ENCODE results near the gene SPDYE4.

SPDYE4 gene

DNA sequence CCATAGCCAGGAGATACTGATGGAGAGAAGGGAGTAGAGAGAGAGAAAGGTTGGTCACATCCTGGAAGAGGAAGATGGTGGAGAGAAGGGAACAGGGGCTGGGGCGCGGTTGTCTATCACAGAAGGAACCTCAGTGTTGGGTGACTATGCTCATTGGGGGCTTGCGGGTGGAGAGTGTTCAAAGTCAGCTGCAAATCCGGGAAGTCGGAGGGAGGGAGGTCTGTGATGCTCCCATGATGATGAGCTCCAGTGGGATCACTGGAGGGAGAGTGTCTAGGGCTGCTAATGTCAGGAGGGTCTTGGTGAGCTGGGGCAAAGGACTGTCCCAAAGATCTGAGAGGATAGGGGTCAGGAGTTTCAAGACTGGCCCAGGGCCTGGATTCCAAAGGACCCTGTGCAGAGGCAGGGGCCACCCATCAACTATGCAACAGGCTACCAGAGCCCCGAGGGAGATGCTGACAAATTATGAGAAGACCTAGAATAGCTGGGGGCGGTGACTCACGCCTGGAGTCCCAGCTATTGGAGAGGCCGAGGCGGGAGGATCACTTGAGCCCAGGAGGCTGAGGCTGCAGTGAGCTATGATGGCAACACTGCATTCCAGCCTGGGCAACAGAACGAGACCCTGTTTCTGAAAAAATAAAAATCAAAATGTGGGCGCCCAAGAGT lies 2.6 kb downstream of the SPDYE4 start:
- DNase-seq (ENCODE audit: low read depth in 1 of 2, low spot score in 1 of 2) = no peak
- H3K27me3 ChIP-seq (ENCODE audit: insufficient read depth, poor library complexity, severe bottlenecking) = no peaks in the 10 kb centered on the region
- no peak overlapping the region for H3K4me3 ChIP-seq (replicated peaks; ENCODE audit: insufficient read depth, low read length)
- no peak overlapping the region for H3K27ac ChIP-seq (replicated peaks)
- TF ChIP-seq, protein P1, sequence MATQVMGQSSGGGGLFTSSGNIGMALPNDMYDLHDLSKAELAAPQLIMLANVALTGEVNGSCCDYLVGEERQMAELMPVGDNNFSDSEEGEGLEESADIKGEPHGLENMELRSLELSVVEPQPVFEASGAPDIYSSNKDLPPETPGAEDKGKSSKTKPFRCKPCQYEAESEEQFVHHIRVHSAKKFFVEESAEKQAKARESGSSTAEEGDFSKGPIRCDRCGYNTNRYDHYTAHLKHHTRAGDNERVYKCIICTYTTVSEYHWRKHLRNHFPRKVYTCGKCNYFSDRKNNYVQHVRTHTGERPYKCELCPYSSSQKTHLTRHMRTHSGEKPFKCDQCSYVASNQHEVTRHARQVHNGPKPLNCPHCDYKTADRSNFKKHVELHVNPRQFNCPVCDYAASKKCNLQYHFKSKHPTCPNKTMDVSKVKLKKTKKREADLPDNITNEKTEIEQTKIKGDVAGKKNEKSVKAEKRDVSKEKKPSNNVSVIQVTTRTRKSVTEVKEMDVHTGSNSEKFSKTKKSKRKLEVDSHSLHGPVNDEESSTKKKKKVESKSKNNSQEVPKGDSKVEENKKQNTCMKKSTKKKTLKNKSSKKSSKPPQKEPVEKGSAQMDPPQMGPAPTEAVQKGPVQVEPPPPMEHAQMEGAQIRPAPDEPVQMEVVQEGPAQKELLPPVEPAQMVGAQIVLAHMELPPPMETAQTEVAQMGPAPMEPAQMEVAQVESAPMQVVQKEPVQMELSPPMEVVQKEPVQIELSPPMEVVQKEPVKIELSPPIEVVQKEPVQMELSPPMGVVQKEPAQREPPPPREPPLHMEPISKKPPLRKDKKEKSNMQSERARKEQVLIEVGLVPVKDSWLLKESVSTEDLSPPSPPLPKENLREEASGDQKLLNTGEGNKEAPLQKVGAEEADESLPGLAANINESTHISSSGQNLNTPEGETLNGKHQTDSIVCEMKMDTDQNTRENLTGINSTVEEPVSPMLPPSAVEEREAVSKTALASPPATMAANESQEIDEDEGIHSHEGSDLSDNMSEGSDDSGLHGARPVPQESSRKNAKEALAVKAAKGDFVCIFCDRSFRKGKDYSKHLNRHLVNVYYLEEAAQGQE (IDR thresholded peaks at IDR 0.05; ENCODE audit: insufficient replicate concordance, low read depth) = no peak
- TF ChIP-seq, protein P2, sequence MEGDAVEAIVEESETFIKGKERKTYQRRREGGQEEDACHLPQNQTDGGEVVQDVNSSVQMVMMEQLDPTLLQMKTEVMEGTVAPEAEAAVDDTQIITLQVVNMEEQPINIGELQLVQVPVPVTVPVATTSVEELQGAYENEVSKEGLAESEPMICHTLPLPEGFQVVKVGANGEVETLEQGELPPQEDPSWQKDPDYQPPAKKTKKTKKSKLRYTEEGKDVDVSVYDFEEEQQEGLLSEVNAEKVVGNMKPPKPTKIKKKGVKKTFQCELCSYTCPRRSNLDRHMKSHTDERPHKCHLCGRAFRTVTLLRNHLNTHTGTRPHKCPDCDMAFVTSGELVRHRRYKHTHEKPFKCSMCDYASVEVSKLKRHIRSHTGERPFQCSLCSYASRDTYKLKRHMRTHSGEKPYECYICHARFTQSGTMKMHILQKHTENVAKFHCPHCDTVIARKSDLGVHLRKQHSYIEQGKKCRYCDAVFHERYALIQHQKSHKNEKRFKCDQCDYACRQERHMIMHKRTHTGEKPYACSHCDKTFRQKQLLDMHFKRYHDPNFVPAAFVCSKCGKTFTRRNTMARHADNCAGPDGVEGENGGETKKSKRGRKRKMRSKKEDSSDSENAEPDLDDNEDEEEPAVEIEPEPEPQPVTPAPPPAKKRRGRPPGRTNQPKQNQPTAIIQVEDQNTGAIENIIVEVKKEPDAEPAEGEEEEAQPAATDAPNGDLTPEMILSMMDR (IDR thresholded peaks at IDR 0.05; ENCODE audit: insufficient read depth, low read length) = no peak
- TF ChIP-seq POLR2AphosphoS5 (IDR thresholded peaks at IDR 0.05; ENCODE audit: low read depth) (no peak), SPI1 (IDR thresholded peaks at IDR 0.05; ENCODE audit: borderline replicate concordance, low read depth) (no peak), GABPA (IDR thresholded peaks at IDR 0.05; ENCODE audit: low read depth) (no peak)

DNA sequence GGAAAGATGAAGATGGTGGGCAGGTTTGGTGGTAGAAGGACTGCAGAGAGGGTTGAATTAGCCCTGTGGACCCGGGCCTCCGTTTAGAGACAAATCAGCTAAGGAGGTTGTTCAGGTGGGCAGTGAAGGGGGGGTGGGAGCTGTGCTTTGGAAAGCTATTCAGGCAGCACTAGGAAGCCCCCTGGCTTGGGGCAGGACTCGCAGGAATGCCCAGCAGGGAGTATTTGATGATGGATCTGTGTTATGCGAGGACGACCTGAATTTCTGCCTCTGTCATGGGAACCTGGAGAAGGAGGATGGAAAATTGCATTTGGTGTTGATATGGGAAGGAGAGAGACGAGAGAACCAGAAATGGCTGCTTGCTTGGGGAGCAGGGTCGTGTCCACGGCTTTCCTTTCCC lies 3.5 kb downstream of the SPDYE4 start:
- DNase-seq (ENCODE audit: low read depth in 1 of 2, low spot score in 1 of 2) = no peak
- Histone ChIP-seq H3K4me3 (replicated peaks; ENCODE audit: insufficient read depth, low read length) (no peak overlapping the region), H3K27ac (replicated peaks) (no peak overlapping the region), H3K27me3 (ENCODE audit: insufficient read depth, poor library complexity, severe bottlenecking) (no peaks in the 10 kb centered on the region)
- TF ChIP-seq POLR2AphosphoS5 (IDR thresholded peaks at IDR 0.05; ENCODE audit: low read depth) (no peak), SPI1 (IDR thresholded peaks at IDR 0.05; ENCODE audit: borderline replicate concordance, low read depth) (no peak), GABPA (IDR thresholded peaks at IDR 0.05; ENCODE audit: low read depth) (no peak)
- TF ChIP-seq, protein P1 (IDR thresholded peaks at IDR 0.05; ENCODE audit: insufficient replicate concordance, low read depth) = no peak
- TF ChIP-seq, protein P2 (IDR thresholded peaks at IDR 0.05; ENCODE audit: insufficient read depth, low read length) = no peak

DNA sequence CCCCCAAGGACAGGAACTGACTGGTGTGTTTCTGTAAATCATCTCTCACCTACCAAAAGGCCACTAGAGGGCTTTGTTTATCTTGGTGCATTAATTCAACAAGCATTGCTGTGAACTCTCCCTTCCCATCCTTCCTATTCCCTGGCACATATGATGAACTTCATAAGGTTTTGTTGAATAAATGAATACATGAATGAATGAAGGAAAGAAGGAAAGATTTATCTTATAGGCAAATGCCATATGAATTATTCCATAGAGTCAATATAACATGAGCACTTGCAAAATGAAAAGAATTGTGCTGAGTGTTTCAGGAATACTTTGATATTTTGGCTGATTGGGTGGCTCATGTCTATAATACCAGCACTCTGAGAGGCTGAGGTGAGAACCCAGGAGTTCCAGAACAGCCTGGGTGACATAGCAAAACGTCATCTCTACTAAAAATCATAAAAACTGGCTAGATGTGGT lies 4.3 kb downstream of the SPDYE4 start:
- H3K27ac ChIP-seq (replicated peaks) = no peak overlapping the region
- no peak overlapping the region for H3K4me3 ChIP-seq (replicated peaks; ENCODE audit: insufficient read depth, low read length)
- no peaks in the 10 kb centered on the region for H3K27me3 ChIP-seq (ENCODE audit: insufficient read depth, poor library complexity, severe bottlenecking)
- no peak for DNase-seq (ENCODE audit: low read depth in 1 of 2, low spot score in 1 of 2)
- TF ChIP-seq, protein P2 (IDR thresholded peaks at IDR 0.05; ENCODE audit: insufficient read depth, low read length) = no peak
- no peak for TF ChIP-seq SPI1 (IDR thresholded peaks at IDR 0.05; ENCODE audit: borderline replicate concordance, low read depth)
- no peak for TF ChIP-seq GABPA (IDR thresholded peaks at IDR 0.05; ENCODE audit: low read depth)
- no peak for TF ChIP-seq POLR2AphosphoS5 (IDR thresholded peaks at IDR 0.05; ENCODE audit: low read depth)
- TF ChIP-seq, protein P1 (IDR thresholded peaks at IDR 0.05; ENCODE audit: insufficient replicate concordance, low read depth) = no peak

All from HL-60 (cell line).